LHCN-M2 (cell line): ENCODE measurements around the gene SLC46A1. TPM values are rescaled to one million over a fixed set of nuclear protein-coding genes. Genes with fewer than 3 reads are reported as not detected.
"Not testable (repeated sequence)": the region's sequence is repeated elsewhere in the genome, so short reads cannot be mapped to it uniquely, and the experiment has no call there.

Experiments
- DNase-seq: peaks from one replicate; pipeline ENCODE4 v3.0.0-alpha.2; 2012; ENCODE audit warnings: low read depth
- polyA plus RNA-seq: library from polyadenylated mRNA; unstranded; fragments of >200 nt; gene quantifications from one replicate; pipeline ENCODE4 v1.2.1, GENCODE V29; 2012; ENCODE audit warnings: missing spikeins
- total RNA-seq: library from RNA; depleted of rRNA; stranded (reverse); fragments of >200 nt; gene quantifications from 2 replicates; pipeline ENCODE4 v1.2.3, GENCODE V29; 2014; rRNA removed

Gene SLC46A1
- total RNA-seq: 1.0 and 1.2 TPM in 2 replicates
- polyA plus RNA-seq: 3.6 TPM

- DNase-seq: no peak
Measured at GRCh38 chr17:28405632-28406472, at the start of gene SLC46A1. TSS of gene SLC46A1 (minus strand) at chr17:28406212. CDS start at chr17:28406114, 98 bp downstream.

GRCh38 chr17:28449859-28450258, 43.8 kb upstream of the SLC46A1 start:
- DNase-seq: no peak

- DNase-seq: no peak
Measured at GRCh38 chr17:28447396-28447760, 41.4 kb upstream of the SLC46A1 start.

GRCh38 chr17:28446716-28447395, 40.8 kb upstream of the SLC46A1 start:
- DNase-seq: no peak

DNA sequence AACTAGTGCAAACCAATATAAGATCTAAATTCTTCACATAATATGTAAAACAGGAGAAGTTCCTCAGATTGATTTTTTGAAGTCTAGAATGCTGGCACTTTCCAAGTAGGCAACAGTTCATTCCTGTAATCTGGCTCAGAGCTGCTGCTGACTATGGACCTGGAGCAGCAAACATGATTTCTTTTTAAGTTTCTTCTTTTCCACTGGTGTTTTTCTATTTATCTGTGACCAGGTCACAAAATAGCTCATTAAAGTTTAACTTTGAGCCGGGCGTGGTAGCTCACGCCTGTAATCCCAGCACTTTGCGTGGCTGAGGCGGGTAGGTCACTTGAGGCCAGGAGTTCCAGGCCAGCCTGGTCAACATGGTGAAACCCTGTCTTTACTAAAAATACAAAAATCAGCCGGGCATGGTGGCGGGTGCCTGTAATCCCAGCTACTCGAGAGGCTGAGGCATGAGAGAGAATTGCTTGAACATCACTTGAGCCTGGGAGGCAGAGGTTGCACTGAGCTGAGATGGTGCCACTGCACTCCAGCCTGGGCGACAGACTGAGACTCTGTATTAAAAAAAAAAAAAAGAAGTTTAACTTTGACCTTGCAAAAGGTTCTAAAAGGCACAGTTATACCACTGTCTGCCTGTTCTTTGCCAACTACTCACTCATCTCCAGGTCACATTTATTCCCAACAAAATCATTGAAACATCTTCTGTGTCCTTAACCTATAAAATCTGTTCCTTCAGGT, 38.1 kb upstream of the SLC46A1 start:
- DNase-seq: no peak

GRCh38 chr17:28434326-28434725, 28.3 kb upstream of the SLC46A1 start:
- not testable (repeated sequence) for DNase-seq

GRCh38 chr17:28433721-28434120, 27.7 kb upstream of the SLC46A1 start:
- no peak for DNase-seq

DNA sequence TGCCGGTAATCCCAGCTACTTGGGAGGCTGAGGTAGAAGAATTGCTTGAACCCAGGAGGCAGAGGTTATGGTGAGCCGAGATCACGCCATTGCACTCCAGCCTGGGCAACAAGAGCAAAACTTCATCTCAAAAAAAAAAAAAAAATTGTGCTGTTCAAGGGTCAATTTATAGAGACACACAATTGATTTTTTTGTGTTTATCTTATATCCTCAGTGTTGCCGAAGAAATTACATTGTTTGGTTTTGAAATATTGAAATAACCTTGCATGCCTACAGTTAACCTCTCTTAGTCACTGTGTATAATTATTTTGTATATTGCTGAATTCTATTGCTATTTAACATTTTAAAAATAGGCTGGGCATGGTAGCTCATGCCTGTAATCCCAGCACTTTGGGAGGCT, 22.0 kb upstream of the SLC46A1 start:
- not testable (repeated sequence) for DNase-seq

- DNase-seq: no peak
Measured at GRCh38 chr17:28427371-28427770, 21.4 kb upstream of the SLC46A1 start.

- no peak for DNase-seq
Measured at GRCh38 chr17:28426081-28426519, 20.1 kb upstream of the SLC46A1 start.

- no peak for DNase-seq
Measured at GRCh38 chr17:28425206-28425605, 19.2 kb upstream of the SLC46A1 start.

GRCh38 chr17:28421787-28422305, 15.8 kb upstream of the SLC46A1 start:
- no peak for DNase-seq

DNA sequence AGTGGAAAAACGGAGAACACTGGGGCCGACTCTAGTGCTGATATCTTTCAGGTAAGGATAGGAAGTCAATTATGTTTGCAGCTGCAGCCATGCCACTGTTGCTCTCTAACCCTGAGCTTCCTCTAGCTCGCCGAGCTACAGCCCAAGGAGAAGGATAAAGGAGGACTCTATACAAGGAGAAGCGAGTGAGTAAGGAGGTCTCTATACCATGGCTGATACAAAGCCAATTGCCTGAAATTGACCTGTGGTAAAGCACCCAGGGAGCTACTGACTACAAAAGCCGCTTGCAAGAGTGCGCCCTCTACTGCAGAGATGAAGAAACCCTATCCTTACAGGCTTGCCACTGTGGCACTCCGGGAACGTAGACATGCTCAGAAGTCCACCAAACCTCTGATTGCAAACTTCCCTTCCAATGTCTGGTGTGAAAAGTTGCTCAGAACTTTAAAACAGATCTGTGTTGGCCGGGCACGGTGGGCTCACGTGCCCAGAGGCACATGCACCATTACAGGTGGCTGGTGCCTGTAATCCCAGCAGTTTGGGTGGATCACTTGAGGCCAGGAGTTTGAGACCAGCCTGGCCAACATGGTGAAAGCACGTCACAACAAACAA, 10.8 kb upstream of the SLC46A1 start:
- DNase-seq: peak; percentile 52

DNA sequence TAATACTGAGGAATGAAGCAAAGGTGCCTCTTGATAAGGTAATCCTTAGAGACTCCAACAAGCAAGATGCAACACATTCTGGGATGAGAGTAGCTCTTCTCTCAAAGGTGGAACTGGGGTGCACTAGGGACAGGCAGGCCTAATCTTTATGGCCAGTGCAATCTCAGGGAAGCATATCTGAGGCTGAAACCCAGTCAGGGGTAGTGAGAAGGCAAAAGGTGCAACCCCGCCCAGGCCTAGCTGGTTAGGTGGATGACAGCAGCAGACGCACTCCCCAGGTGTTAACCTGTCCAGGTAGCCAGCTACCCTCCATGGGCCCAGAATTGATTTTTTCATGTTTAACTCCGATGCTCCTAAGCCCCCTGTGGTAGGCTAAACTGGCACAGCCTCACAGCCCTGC, 9.9 kb upstream of the SLC46A1 start:
- DNase-seq: no peak

DNA sequence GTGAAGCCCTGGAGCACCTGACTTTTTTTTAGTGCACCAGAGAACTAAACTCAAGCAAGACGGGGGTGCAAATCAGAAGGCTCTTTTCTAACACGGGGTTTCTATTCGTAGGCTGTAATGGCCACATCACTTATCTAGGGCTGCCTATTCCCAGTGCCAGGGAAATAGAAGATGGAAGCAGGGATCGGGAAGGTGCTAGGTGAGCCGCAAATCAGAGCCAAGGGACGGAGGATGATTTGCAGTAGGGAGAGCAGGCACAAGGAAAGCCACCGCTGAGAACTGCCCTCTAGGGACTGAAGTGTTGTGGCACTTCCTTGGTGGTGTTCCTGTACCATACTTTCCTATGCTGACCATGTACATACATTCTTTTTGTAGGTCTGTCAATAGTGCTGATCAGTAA, 7.8 kb upstream of the SLC46A1 start:
- no peak for DNase-seq

DNA sequence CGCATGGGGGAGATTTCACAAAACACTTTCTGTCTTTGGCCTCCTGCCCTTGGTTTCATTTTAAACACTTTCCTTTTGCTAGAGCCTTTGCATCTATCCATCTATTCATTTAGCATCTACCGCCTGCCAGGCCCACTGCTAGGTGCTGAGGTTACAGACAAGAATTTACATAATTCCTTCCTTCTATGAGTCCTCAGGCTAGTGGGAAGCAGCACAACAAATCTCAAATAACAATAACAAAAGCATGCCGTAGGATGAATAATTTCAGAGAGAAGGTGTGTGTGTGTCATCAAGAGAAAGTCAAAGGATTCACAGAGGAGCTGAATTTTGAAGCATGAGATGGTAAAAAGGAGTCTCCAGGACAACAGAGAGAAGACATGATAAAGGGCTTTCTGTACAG, 6.1 kb upstream of the SLC46A1 start:
- no peak for DNase-seq

- no peak for DNase-seq
Measured at GRCh38 chr17:28407974-28408306, 1.9 kb upstream of the SLC46A1 start.

GRCh38 chr17:28407130-28407973, 1.3 kb upstream of the SLC46A1 start:
- DNase-seq: no peak

DNA sequence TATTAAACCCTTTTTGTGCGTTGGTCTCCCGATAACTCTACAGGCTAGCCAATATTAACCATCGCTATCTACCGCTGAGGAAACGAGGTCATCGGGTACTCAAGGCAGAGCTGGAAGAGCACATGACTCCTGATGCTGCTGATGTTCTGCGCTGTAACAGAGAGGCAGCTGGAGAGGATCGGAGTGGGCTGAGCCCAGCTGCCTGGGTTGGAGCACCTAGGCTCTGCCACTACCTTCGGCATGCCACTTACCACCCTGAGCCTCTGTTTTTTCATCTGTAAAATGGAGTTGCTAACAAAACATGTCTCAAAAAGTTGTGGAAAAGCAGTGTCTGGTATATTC, 432 bp upstream of the SLC46A1 start:
- no peak for DNase-seq

GRCh38 chr17:28404812-28405570, 1.0 kb downstream of the SLC46A1 start:
- no peak for DNase-seq
